Measurements from ENCODE around the gene PYCR2. TPM values are rescaled to one million over a fixed set of nuclear protein-coding genes. Genes with fewer than 3 reads are reported as not detected.

PYCR2 gene
- total and polyA plus RNA-seq, 2 of the 8 experiments (the other 6 are each of a cell fraction or from before 2014, with no cell fraction given), result 79.3 to 84.6 TPM

DNA sequence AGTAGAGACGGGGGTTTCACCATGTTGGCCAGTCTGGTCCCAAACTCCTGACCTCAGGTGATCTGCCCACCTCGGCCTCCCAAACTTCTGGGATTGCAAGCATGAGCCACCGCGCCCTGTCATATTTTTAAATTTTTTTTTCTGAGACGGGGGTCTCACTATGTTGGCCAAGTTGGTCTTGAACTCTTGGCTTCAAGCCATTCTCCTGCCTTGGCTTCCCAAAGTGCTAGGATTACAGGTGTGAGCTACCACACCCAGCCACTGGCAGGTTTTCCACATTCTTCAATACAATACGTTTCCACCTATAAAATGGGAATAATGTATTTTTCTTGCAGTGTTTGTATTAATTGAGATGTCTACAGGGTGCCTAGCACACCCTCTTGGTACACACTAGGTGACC lies 31.7 kb downstream of the PYCR2 start:
- Histone ChIP-seq H2AFZ (ENCODE audit: low read length) (no peak overlapping the region), H2AK5ac (ENCODE audit: low read depth, low read length) (no peak overlapping the region), H4K20me1 (replicated peaks in 1 of 2; ENCODE audit: control insufficient read depth in 1 of 2, insufficient read depth in 2 of 2, low read length in 2 of 2) (no peaks in the 10 kb centered on the region), H2BK120ac (replicated peaks; ENCODE audit: low read depth, low read length) (no peak overlapping the region), H3K23me2 (ENCODE audit: low read depth, low read length) (no peaks in the 10 kb centered on the region; the same call in 1 of the 2 replicates), H3K14ac (ENCODE audit: insufficient read length) (no peak overlapping the region), H3K9ac (replicated peaks in 1 of 4; ENCODE audit: extremely low read depth in 1 of 4, low read depth in 3 of 4, low read length in 3 of 4) (no peak overlapping the region), H4K5ac (ENCODE audit: insufficient read length, low read depth, low read length) (no peak overlapping the region), H4K8ac (ENCODE audit: extremely low read depth, insufficient read depth, low read length) (no peak overlapping the region), H3K23ac (ENCODE audit: insufficient read length) (no peak overlapping the region), H3K18ac (ENCODE audit: extremely low read depth, low read length) (no peak overlapping the region), H3K56ac (replicated peaks; ENCODE audit: insufficient read length, low read depth, low read length) (no peak overlapping the region), H3K4me2 (ENCODE audit: insufficient read depth in 1 of 2, low read depth in 2 of 2, low read length in 2 of 2) (no peak overlapping the region), H3K4ac (replicated peaks; ENCODE audit: insufficient read length, low read depth, low read length) (no peak overlapping the region), H3K9me3 (ENCODE audit: insufficient read depth in 2 of 2, low read depth in 1 of 2, low read length in 1 of 2) (no peaks in the 10 kb centered on the region), H3K27ac (ENCODE audit: low read depth, low read length) (no peak overlapping the region), H3K27me3 (replicated peaks in 1 of 4; ENCODE audit: control insufficient read depth in 3 of 4, extremely low read depth in 1 of 4, insufficient read depth in 3 of 4, low read length in 3 of 4) (peaks cover 0 to 10% (median 5%) of the 10 kb centered on the region in 4 experiments; a peak in 4 of 7 replicates), H2BK20ac (ENCODE audit: low read length) (no peak overlapping the region), H2BK12ac (ENCODE audit: low read depth, low read length) (no peak overlapping the region), H4K91ac (replicated peaks; ENCODE audit: insufficient read length, low read length) (no peak overlapping the region), H3K4me1 (replicated peaks in 1 of 4; ENCODE audit: control insufficient read depth in 3 of 4, insufficient read depth in 4 of 4, low read length in 3 of 4) (peaks cover 10 to 39% (median 19%) of the 10 kb centered on the region in 4 experiments), H3K4me3 (ENCODE audit: extremely low read depth in 1 of 4, insufficient read depth in 2 of 4, low read depth in 3 of 4, low read length in 4 of 4) (no peak overlapping the region), H3K36me3 (ENCODE audit: control insufficient read depth in 2 of 4, insufficient read depth in 4 of 4, low read length in 3 of 4) (no peaks in the 10 kb centered on the region), H2BK5ac (ENCODE audit: low read depth, low read length) (no peak overlapping the region), H2BK15ac (ENCODE audit: low read length) (no peak overlapping the region), H3K79me2 (ENCODE audit: control insufficient read depth in 1 of 2, insufficient read depth in 2 of 2, low read length in 2 of 2) (no peaks in the 10 kb centered on the region), H3K79me1 (ENCODE audit: low read depth, low read length) (no peaks in the 10 kb centered on the region)
- TF ChIP-seq SIX5 (IDR thresholded peaks at IDR 0.05; ENCODE audit: low read depth, low read length), result no peak
- TF ChIP-seq CHD2 (IDR thresholded peaks at IDR 0.05; ENCODE audit: low read length), result no peak
- TF ChIP-seq, protein P1, sequence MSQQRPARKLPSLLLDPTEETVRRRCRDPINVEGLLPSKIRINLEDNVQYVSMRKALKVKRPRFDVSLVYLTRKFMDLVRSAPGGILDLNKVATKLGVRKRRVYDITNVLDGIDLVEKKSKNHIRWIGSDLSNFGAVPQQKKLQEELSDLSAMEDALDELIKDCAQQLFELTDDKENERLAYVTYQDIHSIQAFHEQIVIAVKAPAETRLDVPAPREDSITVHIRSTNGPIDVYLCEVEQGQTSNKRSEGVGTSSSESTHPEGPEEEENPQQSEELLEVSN (IDR thresholded peaks at IDR 0.05), result no peak
- ChIA-PET CTCF (ENCODE audit: partially characterized antibody) (interaction anchor here (0.9 to 21.3 kb wide), 4 partner anchors 11 to 71 kb away, joined by 3 to 406 read pairs (median 42); no protein-coding TSS in a partner anchor), POLR2A (ENCODE audit: partially characterized antibody) (interaction anchor here (5.7 kb wide), 1 partner anchor 11 kb away, joined by 27 read pairs; the partner anchor contains the start of gene TMEM63A)
- no peak for DNase-seq (ENCODE audit: low read depth in 1 of 2, low spot score in 2 of 2)
- WGBS, 2 experiments (ENCODE audit: extremely low coverage in 1 of 2, insufficient coverage in 1 of 2, insufficient read length in 1 of 2, insufficient replicate concordance in 2 of 2, low coverage in 1 of 2, low lambda C conversion rate in 2 of 2, missing lambda C conversion rate in 1 of 2), result 95% methylated on average over 6 of the region's 6 CpGs; no CpG with 5 or more reads in 1 of the 2 experiments
- FAIRE-seq, result no peak
